Left ventricle myocardium inferior (tissue), 1 donor: ENCODE data around the gene PXYLP1. TPM values are rescaled to one million over a fixed set of nuclear protein-coding genes. Genes with fewer than 3 reads are reported as not detected.

Experiments used
- DNase-seq: peaks from one replicate; pipeline ENCODE4 v3.0.0-alpha.2; 2020
- H3K27ac ChIP-seq: fragments of 200-600 bp; replicated peaks from 2 replicates; pipeline ENCODE4 v1.8.0; 2021
- H3K27me3 ChIP-seq: fragments of 200-600 bp; 2 replicates; pipeline ENCODE4 v1.8.0; 2021; ENCODE audit warnings: low read depth
- H3K36me3 ChIP-seq: fragments of 200-600 bp; 2 replicates; pipeline ENCODE4 v1.8.0; 2021
- H3K4me1 ChIP-seq: fragments of 200-600 bp; 2 replicates; pipeline ENCODE4 v1.8.0; 2021
- H3K4me3 ChIP-seq: fragments of 200-600 bp; 2 replicates; pipeline ENCODE4 v1.8.0; 2021; ENCODE audit warnings: mild to moderate bottlenecking, moderate library complexity
- H3K9me3 ChIP-seq: fragments of 200-600 bp; replicated peaks from 2 replicates; pipeline ENCODE4 v1.8.0; 2021
- intact Hi-C: fragments of 100-400 bp; cut with micrococcal nuclease; formaldehyde crosslinking; loops from one replicate; pipeline ENCODE4 v1.11.0; 2022
- total RNA-seq: library from RNA; stranded (reverse); fragmentation: NEBNext Ultra II Directional; extraction: Animal tissue kit (Norgen Biotek cat#: 25700); gene quantifications from one replicate; pipeline ENCODE4 v1.2.1, GENCODE V29; 2021
- TF ChIP-seq, protein P1 (sequence below): fragments of 200-600 bp; IDR thresholded peaks from 2 replicates; pipeline ENCODE4 v1.8.0; 2021; ENCODE audit warnings: antibody characterized with exemption, mild to moderate bottlenecking, borderline replicate concordance
- donor health status: DM: no; HTN: yes; CAD: no; lungs with severe emphysema.

Gene PXYLP1
- total RNA-seq, 1 donor from 2014 or later = 25.6 TPM

DNA sequence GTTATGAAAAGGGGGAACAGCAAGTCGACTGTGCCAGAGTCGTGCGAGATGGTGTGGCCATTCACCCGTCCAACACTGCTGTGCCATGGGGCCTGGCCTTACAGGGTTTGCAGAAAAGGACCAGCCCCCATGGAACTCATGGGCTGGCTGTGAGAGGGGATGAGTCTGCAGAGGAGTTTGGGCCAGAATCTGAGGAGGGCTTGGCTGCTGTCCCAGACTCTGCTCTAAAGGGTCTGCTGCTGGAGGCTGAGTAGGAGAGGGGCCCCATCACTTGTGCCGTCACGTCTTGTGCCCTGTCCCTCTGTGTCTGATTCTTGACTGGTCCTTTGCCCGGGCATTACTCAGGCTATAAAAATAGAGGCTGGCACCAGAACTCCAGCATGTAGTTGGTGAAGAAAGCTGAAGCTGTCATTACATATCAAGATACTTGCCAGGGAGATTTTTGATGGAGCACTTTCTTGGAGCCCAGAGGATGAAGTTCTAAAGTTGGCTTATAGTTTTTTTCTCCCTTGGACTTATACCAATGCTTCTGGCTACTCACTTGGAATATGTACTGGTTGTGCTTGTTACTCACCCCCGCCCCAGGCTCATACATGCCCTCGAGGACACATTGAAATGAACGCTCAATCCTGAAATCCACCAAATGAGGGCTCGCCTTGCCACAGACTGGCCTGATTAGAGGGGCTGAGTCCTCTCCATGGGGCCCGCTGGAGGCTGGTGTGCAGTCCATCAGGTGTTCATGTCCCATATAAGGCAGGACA, 10.2 kb downstream of the PXYLP1 start:
- peak overlapping the region; percentile 90 for H3K27ac ChIP-seq
- intact Hi-C loops = no loop called here
- TF ChIP-seq, protein P1, sequence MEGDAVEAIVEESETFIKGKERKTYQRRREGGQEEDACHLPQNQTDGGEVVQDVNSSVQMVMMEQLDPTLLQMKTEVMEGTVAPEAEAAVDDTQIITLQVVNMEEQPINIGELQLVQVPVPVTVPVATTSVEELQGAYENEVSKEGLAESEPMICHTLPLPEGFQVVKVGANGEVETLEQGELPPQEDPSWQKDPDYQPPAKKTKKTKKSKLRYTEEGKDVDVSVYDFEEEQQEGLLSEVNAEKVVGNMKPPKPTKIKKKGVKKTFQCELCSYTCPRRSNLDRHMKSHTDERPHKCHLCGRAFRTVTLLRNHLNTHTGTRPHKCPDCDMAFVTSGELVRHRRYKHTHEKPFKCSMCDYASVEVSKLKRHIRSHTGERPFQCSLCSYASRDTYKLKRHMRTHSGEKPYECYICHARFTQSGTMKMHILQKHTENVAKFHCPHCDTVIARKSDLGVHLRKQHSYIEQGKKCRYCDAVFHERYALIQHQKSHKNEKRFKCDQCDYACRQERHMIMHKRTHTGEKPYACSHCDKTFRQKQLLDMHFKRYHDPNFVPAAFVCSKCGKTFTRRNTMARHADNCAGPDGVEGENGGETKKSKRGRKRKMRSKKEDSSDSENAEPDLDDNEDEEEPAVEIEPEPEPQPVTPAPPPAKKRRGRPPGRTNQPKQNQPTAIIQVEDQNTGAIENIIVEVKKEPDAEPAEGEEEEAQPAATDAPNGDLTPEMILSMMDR = no peak
- peak; percentile 70 for DNase-seq
- peak overlapping the region; percentile 41 for H3K4me3 ChIP-seq
- H3K4me1 ChIP-seq = peaks cover 85% of the 10 kb centered on the region
- H3K36me3 ChIP-seq = no peaks in the 10 kb centered on the region
- H3K27me3 ChIP-seq = no peaks in the 10 kb centered on the region
- H3K9me3 ChIP-seq = no peaks in the 10 kb centered on the region

DNA sequence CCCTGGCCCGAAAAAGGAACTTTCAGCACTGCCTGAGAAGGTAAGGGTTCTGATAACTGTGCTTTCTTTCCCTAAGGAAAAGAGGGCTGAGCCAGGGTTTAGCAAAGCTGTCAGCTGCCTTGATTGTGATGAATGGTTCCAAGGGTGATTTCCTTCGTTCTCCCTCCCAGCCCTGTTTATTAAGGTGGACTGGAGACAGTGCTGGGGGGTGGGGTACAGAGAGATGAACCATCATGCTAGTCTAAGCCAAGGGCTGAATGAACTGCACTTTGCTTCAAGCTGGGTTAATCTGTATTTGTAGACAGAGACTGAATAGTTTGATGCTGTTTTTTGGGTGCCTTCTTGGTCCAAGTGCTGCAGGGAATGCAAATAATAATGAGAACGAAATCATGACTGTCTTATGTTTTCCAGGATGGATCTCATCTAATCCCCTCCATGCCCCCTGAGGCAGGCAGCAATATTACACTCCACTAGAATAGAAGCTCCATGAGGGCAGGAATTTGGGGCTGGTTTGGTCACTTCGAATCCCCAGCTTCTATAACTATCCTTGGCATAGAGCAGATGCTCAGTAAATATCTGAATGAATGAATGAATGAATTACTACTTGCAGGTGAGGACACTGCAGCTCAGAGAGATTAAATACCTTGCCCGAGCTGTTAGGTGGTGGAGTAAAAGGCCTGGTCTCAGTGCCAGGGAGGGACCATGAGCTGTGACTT, 10.9 kb downstream of the PXYLP1 start:
- Histone ChIP-seq H3K4me1 (peaks cover 81% of the 10 kb centered on the region), H3K36me3 (no peaks in the 10 kb centered on the region), H3K27ac (peak overlapping the region; percentile 90), H3K27me3 (no peaks in the 10 kb centered on the region), H3K4me3 (peak overlapping the region; percentile 41), H3K9me3 (no peaks in the 10 kb centered on the region)
- no peak for DNase-seq
- TF ChIP-seq, protein P1 = no peak
- intact Hi-C loops = no loop called here

DNA sequence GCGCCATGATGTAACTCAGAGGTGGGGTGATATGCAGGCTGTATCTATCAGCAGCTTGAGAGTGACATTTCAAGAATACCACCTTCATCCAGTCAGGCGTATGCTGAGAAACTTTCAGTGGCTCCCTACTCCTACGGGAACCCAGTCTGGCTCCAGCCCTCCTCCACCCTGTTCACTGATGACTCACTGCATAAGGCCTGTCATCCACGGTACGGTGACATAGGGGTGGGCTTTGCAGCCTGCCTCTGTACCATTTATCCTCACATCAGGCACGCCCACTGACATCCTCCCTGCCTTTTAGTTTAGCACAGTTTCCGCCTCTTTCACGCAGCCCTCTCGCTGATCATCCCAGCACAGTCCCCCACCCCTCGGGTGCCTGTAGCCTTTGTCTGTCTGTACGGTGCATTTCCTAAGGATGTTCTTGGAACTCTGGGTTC, 11.7 kb downstream of the PXYLP1 start:
- Histone ChIP-seq H3K9me3 (no peaks in the 10 kb centered on the region), H3K4me3 (peak overlapping the region; percentile 41), H3K27ac (peak overlapping the region; percentile 90), H3K36me3 (no peaks in the 10 kb centered on the region), H3K27me3 (no peaks in the 10 kb centered on the region), H3K4me1 (peaks cover 74% of the 10 kb centered on the region)
- TF ChIP-seq, protein P1 = no peak
- intact Hi-C loops = no loop called here
- no peak for DNase-seq

DNA sequence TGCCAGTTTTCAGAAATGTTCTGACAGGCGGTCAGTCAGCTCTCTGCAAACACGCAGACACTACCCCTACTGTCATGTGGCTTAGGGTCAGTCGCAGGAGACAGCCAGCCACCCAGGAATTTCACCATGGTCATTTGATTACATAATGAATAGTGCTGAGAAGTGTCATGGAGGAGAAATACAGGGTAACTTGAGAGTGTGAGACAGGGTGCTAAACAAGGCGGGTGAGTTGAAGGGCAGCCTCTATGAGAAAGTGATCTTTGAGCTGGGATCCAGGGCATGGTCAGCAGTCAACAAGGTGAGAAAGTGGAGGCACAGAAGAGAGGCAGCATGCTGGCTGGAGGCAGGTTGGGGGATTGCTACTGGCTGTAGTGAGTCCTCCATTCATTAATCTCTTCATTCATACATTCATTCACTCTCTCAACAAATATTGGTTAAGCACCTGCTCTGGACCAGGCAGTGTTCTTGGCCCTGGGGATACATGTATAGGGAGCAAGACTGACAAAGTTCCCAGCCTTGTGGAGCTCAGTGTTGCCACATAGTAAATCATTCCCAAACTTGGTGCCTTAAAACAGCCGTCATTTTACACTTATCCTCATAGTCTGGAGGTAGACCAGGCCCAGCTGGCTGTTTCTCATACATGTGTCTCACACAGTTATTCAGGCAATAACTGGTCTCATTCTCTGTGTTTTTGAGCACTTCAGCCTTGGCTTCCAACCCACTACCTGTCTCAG, 14.8 kb downstream of the PXYLP1 start:
- TF ChIP-seq, protein P1 = no peak
- Histone ChIP-seq H3K4me3 (no peak overlapping the region), H3K27me3 (no peaks in the 10 kb centered on the region), H3K9me3 (no peaks in the 10 kb centered on the region), H3K4me1 (peaks cover 65% of the 10 kb centered on the region), H3K27ac (peak overlapping the region; percentile 50), H3K36me3 (no peaks in the 10 kb centered on the region)
- no peak for DNase-seq
- intact Hi-C loops = no loop called here

DNA sequence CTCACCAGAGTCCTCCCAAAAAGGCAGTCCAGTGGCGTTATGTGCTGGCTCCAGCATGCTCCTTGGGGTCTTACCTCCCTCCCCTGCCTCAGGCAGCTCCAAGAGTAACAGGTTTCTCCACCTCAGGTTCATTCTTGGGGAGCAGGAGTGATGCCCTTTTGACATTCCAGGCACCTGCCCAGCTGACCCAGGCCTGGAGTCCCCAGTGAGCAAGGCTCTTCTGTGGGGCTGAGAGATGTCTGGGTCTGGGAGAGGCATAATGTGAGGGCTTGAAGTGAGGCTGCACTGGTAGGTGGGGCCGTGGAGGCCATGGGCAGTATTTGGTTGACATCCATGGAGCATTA, 15.3 kb downstream of the PXYLP1 start:
- no peaks in the 10 kb centered on the region for H3K9me3 ChIP-seq
- H3K27ac ChIP-seq = peak overlapping the region; percentile 50
- H3K4me3 ChIP-seq = no peak overlapping the region
- intact Hi-C loops = no loop called here
- H3K4me1 ChIP-seq = peaks cover 66% of the 10 kb centered on the region
- TF ChIP-seq, protein P1 = no peak
- DNase-seq = no peak
- no peaks in the 10 kb centered on the region for H3K36me3 ChIP-seq
- H3K27me3 ChIP-seq = no peaks in the 10 kb centered on the region
